Trophoblast cell (in vitro differentiated cells and primary cell): ENCODE results near the gene FGGY.

Source experiments
- DNase-seq, 2 donors: peaks; one replicate each; pipeline ENCODE4 v3.0.0-alpha.2; 2016
- H2AFZ ChIP-seq: 2 replicates; pipeline ENCODE4 v1.6.1; 2013; ENCODE audit warnings: low read length, moderate library complexity, mild to moderate bottlenecking; ENCODE audit not compliant: insufficient read depth, poor library complexity
- H2AK5ac ChIP-seq: 2 replicates; pipeline ENCODE4 v1.6.1; 2013; ENCODE audit warnings: mild to moderate bottlenecking, low read length
- H2BK120ac ChIP-seq: 2 replicates; pipeline ENCODE4 v1.6.1; 2013; ENCODE audit warnings: low read length, mild to moderate bottlenecking, moderate library complexity; ENCODE audit not compliant: insufficient read depth, poor library complexity
- H2BK12ac ChIP-seq: 2 replicates; pipeline ENCODE4 v1.6.1; 2013; ENCODE audit warnings: mild to moderate bottlenecking, low read length, moderate library complexity
- H2BK5ac ChIP-seq: 2 replicates; pipeline ENCODE4 v1.6.1; 2013; ENCODE audit warnings: low read length, low read depth, moderate library complexity, mild to moderate bottlenecking; ENCODE audit not compliant: poor library complexity
- H3K14ac ChIP-seq: 2 replicates; pipeline ENCODE4 v1.6.1; 2013; ENCODE audit warnings: mild to moderate bottlenecking, low read length
- H3K18ac ChIP-seq: 2 replicates; pipeline ENCODE4 v1.6.1; 2013; ENCODE audit warnings: mild to moderate bottlenecking, low read length
- H3K23ac ChIP-seq: 2 replicates; pipeline ENCODE4 v1.6.1; 2013; ENCODE audit warnings: low read length
- H3K27ac ChIP-seq: 2 replicates; pipeline ENCODE4 v1.5.1; 2013; ENCODE audit warnings: low read depth, mild to moderate bottlenecking, inconsistent platforms, low read length, moderate library complexity
- H3K27me3 ChIP-seq: 2 replicates; pipeline ENCODE4 v1.6.1; 2013; ENCODE audit warnings: inconsistent platforms, mild to moderate bottlenecking, low read length, moderate library complexity; ENCODE audit not compliant: insufficient read depth
- H3K36me3 ChIP-seq, 2 experiments: 1 replicate in 1 of 2; 2 replicates in 1 of 2; pipeline ENCODE4 v1.6.1; 2013; ENCODE audit warnings: low read length in 2 of 2, mild to moderate bottlenecking in 2 of 2, moderate library complexity in 1 of 2; ENCODE audit not compliant: insufficient read depth in 2 of 2, control insufficient read depth in 1 of 2
- H3K4ac ChIP-seq: 2 replicates; pipeline ENCODE4 v1.6.1; 2013; ENCODE audit warnings: low read depth, mild to moderate bottlenecking, low read length, moderate library complexity
- H3K4me1 ChIP-seq, 2 experiments: 1 replicate in 1 of 2; 2 replicates in 1 of 2; pipeline ENCODE4 v1.6.1; 2013; ENCODE audit warnings: low read length in 2 of 2, mild to moderate bottlenecking in 2 of 2, moderate library complexity in 1 of 2; ENCODE audit not compliant: insufficient read depth in 2 of 2, control insufficient read depth in 1 of 2
- H3K4me2 ChIP-seq: 2 replicates; pipeline ENCODE4 v1.6.1; 2013; ENCODE audit warnings: inconsistent platforms, mild to moderate bottlenecking, low read length, moderate library complexity
- H3K4me3 ChIP-seq: 2 replicates; pipeline ENCODE4 v1.5.1; 2013; ENCODE audit warnings: mild to moderate bottlenecking, low read depth, low read length, inconsistent platforms
- H3K79me1 ChIP-seq: one replicate; pipeline ENCODE4 v1.6.1; 2013; ENCODE audit warnings: low read length
- H3K79me2 ChIP-seq: 2 replicates; pipeline ENCODE4 v1.6.1; 2013; ENCODE audit warnings: low read length, mild to moderate bottlenecking; ENCODE audit not compliant: control insufficient read depth, insufficient read depth, poor library complexity
- H3K9ac ChIP-seq: 2 replicates; pipeline ENCODE4 v1.6.1; 2013; ENCODE audit warnings: mild to moderate bottlenecking, low read length
- H3K9me3 ChIP-seq: 2 replicates; pipeline ENCODE4 v1.6.1; 2013; ENCODE audit warnings: low read depth, mild to moderate bottlenecking, control low read depth, inconsistent platforms, low read length; ENCODE audit not compliant: insufficient read depth
- H4K12ac ChIP-seq: 2 replicates; pipeline ENCODE4 v1.6.1; 2013; ENCODE audit warnings: low read depth, mild to moderate bottlenecking, low read length, moderate library complexity
- H4K8ac ChIP-seq: 2 replicates; pipeline ENCODE4 v1.6.1; 2013; ENCODE audit warnings: low read depth, mild to moderate bottlenecking, low read length, moderate library complexity
- H4K91ac ChIP-seq: one replicate; pipeline ENCODE4 v1.6.1; 2013; ENCODE audit warnings: low read depth, mild to moderate bottlenecking, low read length, moderate library complexity
- WGBS: extraction: QIAGEN DNeasy Blood & Tissue Kit; methylation state at CpG from one replicate; pipeline ENCODE4 v1.1.7; 2013; ENCODE audit warnings: missing lambda C conversion rate; ENCODE audit not compliant: insufficient read length, insufficient coverage; ENCODE audit errors: extremely low coverage; 5-methylcytosine and 5-hydroxymethylcytosine counted together

FGGY gene

GRCh38 chr1:59477286-59477685 is 180.4 kb downstream of the FGGY start:
- no peak overlapping the region for H4K91ac ChIP-seq
- H3K79me1 ChIP-seq = no peaks in the 10 kb centered on the region
- WGBS = no CpG with 5 or more reads among the region's 6 CpGs
- no peak overlapping the region for H2AFZ ChIP-seq
- no peak overlapping the region for H2AK5ac ChIP-seq
- H3K14ac ChIP-seq = no peak overlapping the region
- H3K4me1 ChIP-seq = no peaks in the 10 kb centered on the region
- H3K79me2 ChIP-seq = no peaks in the 10 kb centered on the region
- H3K9me3 ChIP-seq = no peaks in the 10 kb centered on the region
- H3K27me3 ChIP-seq = no peaks in the 10 kb centered on the region
- DNase-seq = no peak
- H4K8ac ChIP-seq = no peak overlapping the region
- H2BK5ac ChIP-seq = no peak overlapping the region
- H4K12ac ChIP-seq = no peak overlapping the region
- H3K4me2 ChIP-seq = no peak overlapping the region
- no peak overlapping the region for H2BK12ac ChIP-seq
- no peak overlapping the region for H2BK120ac ChIP-seq
- no peak overlapping the region for H3K23ac ChIP-seq
- no peak overlapping the region for H3K18ac ChIP-seq
- H3K36me3 ChIP-seq = no peaks in the 10 kb centered on the region
- no peak overlapping the region for H3K4me3 ChIP-seq
- H3K27ac ChIP-seq = no peak overlapping the region
- H3K9ac ChIP-seq = no peak overlapping the region
- H3K4ac ChIP-seq = no peak overlapping the region

GRCh38 chr1:59477867-59478266 is 181.0 kb downstream of the FGGY start:
- H3K36me3 ChIP-seq = no peaks in the 10 kb centered on the region
- no peak overlapping the region for H3K4me3 ChIP-seq
- no peaks in the 10 kb centered on the region for H3K9me3 ChIP-seq
- H2BK120ac ChIP-seq = no peak overlapping the region
- no peaks in the 10 kb centered on the region for H3K79me1 ChIP-seq
- no peak overlapping the region for H3K23ac ChIP-seq
- H2BK12ac ChIP-seq = no peak overlapping the region
- H3K4me2 ChIP-seq = no peak overlapping the region
- DNase-seq = no peak
- H3K9ac ChIP-seq = no peak overlapping the region
- H3K18ac ChIP-seq = no peak overlapping the region
- no peak overlapping the region for H2AFZ ChIP-seq
- WGBS = no CpG with 5 or more reads among the region's 4 CpGs
- H3K4ac ChIP-seq = no peak overlapping the region
- no peak overlapping the region for H3K14ac ChIP-seq
- no peak overlapping the region for H4K8ac ChIP-seq
- no peaks in the 10 kb centered on the region for H3K4me1 ChIP-seq
- H4K12ac ChIP-seq = no peak overlapping the region
- no peaks in the 10 kb centered on the region for H3K27me3 ChIP-seq
- no peaks in the 10 kb centered on the region for H3K79me2 ChIP-seq
- H2BK5ac ChIP-seq = no peak overlapping the region
- no peak overlapping the region for H4K91ac ChIP-seq
- H2AK5ac ChIP-seq = no peak overlapping the region
- no peak overlapping the region for H3K27ac ChIP-seq

- Histone ChIP-seq H2BK12ac (no peak overlapping the region), H3K4me2 (no peak overlapping the region), H4K12ac (no peak overlapping the region), H2AK5ac (no peak overlapping the region), H3K4me3 (no peak overlapping the region), H4K8ac (no peak overlapping the region), H2BK120ac (no peak overlapping the region), H4K91ac (no peak overlapping the region), H3K18ac (no peak overlapping the region), H3K27me3 (no peaks in the 10 kb centered on the region), H2AFZ (no peak overlapping the region), H3K14ac (no peak overlapping the region), H3K4ac (no peak overlapping the region), H2BK5ac (no peak overlapping the region), H3K27ac (no peak overlapping the region), H3K9ac (no peak overlapping the region), H3K23ac (no peak overlapping the region), H3K79me2 (no peaks in the 10 kb centered on the region), H3K9me3 (no peaks in the 10 kb centered on the region), H3K79me1 (no peaks in the 10 kb centered on the region), H3K36me3 (no peaks in the 10 kb centered on the region), H3K4me1 (no peaks in the 10 kb centered on the region)
- no CpG with 5 or more reads among the region's 2 CpGs for WGBS
- no peak for DNase-seq
These were observed 181.9 kb downstream of the FGGY start for GRCh38 chr1:59478822-59479221.

- Histone ChIP-seq H3K27me3 (no peaks in the 10 kb centered on the region), H3K4me2 (no peak overlapping the region), H4K91ac (no peak overlapping the region)
These were observed 183.4 kb downstream of the FGGY start for GRCh38 chr1:59480188-59480888.

More at GRCh38 chr1:59480188-59480888, 183.4 kb downstream of the FGGY start:
- DNase-seq = no peak
- no CpG with 5 or more reads among the region's 7 CpGs for WGBS
- Histone ChIP-seq H4K12ac (no peak overlapping the region), H2BK5ac (no peak overlapping the region), H2AFZ (no peak overlapping the region), H3K4me1 (peaks cover 0 to 3% of the 10 kb centered on the region in 2 experiments), H3K14ac (no peak overlapping the region), H3K79me2 (no peaks in the 10 kb centered on the region), H3K27ac (no peak overlapping the region), H3K79me1 (peaks cover 2% of the 10 kb centered on the region), H3K9me3 (no peaks in the 10 kb centered on the region), H4K8ac (no peak overlapping the region), H3K4ac (no peak overlapping the region), H3K18ac (no peak overlapping the region), H3K4me3 (no peak overlapping the region), H3K9ac (no peak overlapping the region), H2BK12ac (no peak overlapping the region), H3K36me3 (no peaks in the 10 kb centered on the region), H2AK5ac (no peak overlapping the region), H3K23ac (no peak overlapping the region), H2BK120ac (no peak overlapping the region)
